Ishikawa (cell line): ENCODE data around the gene WFDC8.

Source experiments
- CEBPB ChIP-seq: IDR thresholded peaks from 2 replicates; pipeline ENCODE4 v1.6.1; 2012
- CREB1 ChIP-seq: IDR thresholded peaks from 2 replicates; pipeline ENCODE4 v1.6.1; 2012; ENCODE audit warnings: low read depth
- FOXM1 ChIP-seq: IDR thresholded peaks from 2 replicates; pipeline ENCODE4 v1.6.1; 2012; ENCODE audit warnings: low read depth, borderline replicate concordance
- MAX ChIP-seq: IDR thresholded peaks from 2 replicates; pipeline ENCODE4 v1.6.1; 2012
- NFIC ChIP-seq: IDR thresholded peaks from 2 replicates; pipeline ENCODE4 v1.6.1; 2012
- RAD21 ChIP-seq: IDR thresholded peaks from 2 replicates; pipeline ENCODE4 v1.6.1; 2012; ENCODE audit warnings: low read depth
- REST ChIP-seq: IDR thresholded peaks from 2 replicates; pipeline ENCODE4 v1.6.1; 2012; ENCODE audit warnings: low read depth, mild to moderate bottlenecking
- TAF1 ChIP-seq: IDR thresholded peaks from 2 replicates; pipeline ENCODE4 v1.6.1; 2012; ENCODE audit warnings: low read depth, mild to moderate bottlenecking
- TEAD4 ChIP-seq: IDR thresholded peaks from 2 replicates; pipeline ENCODE4 v1.6.1; 2012
- YY1 ChIP-seq: IDR thresholded peaks from 2 replicates; pipeline ENCODE4 v1.6.1; 2012; ENCODE audit warnings: low read depth

GRCh38 chr20:45555198-45555597 lies 23.9 kb downstream of the WFDC8 start:
- no peak for TF ChIP-seq CEBPB
- TF ChIP-seq CREB1: no peak
- TF ChIP-seq MAX: no peak
- TF ChIP-seq FOXM1: no peak
- TF ChIP-seq RAD21: no peak
- TF ChIP-seq NFIC: no peak
- no peak for TF ChIP-seq REST
- no peak for TF ChIP-seq TAF1
- no peak for TF ChIP-seq TEAD4
- no peak for TF ChIP-seq YY1
